ENCODE measurements around the gene EQTN.

EQTN gene

GRCh38 chr9:27278374-27278773, 18.6 kb downstream of the EQTN start:
- Histone ChIP-seq H4K8ac (ENCODE audit: low read depth, low read length) (no peak overlapping the region), H2BK15ac (replicated peaks; ENCODE audit: low read depth) (no peak overlapping the region), H3K18ac (ENCODE audit: low read length) (no peak overlapping the region), H4K5ac (ENCODE audit: low read length) (no peak overlapping the region), H3K4ac (ENCODE audit: low read depth, low read length) (no peak overlapping the region), H3K23ac (ENCODE audit: low read length) (no peak overlapping the region), H3K79me1 (ENCODE audit: low read length) (no peaks in the 10 kb centered on the region), H3K4me1 (ENCODE audit: control insufficient read depth, low read depth, low read length) (no peaks in the 10 kb centered on the region), H3K36me3 (ENCODE audit: control insufficient read depth, insufficient read depth, low read length) (no peaks in the 10 kb centered on the region), H2AK5ac (ENCODE audit: low read length) (no peak overlapping the region), H3K4me2 (ENCODE audit: low read length) (no peak overlapping the region), H2BK120ac (ENCODE audit: low read depth, low read length) (no peak overlapping the region), H3K27ac (ENCODE audit: low read depth, low read length) (no peak overlapping the region), H2BK5ac (ENCODE audit: low read length) (no peak overlapping the region), H3K9ac (ENCODE audit: low read length) (no peak overlapping the region), H3K27me3 (ENCODE audit: insufficient read depth, low read length, poor library complexity) (no peaks in the 10 kb centered on the region), H3K4me3 (ENCODE audit: low read length) (no peak overlapping the region), H3K79me2 (ENCODE audit: control insufficient read depth, insufficient read depth, low read length) (no peaks in the 10 kb centered on the region), H3K56ac (ENCODE audit: low read length) (no peak overlapping the region)
- no CpG with 5 or more reads among the region's 1 CpG for WGBS (ENCODE audit: extremely low coverage, insufficient coverage, low lambda C conversion rate)
- DNase-seq, result no peak

DNA sequence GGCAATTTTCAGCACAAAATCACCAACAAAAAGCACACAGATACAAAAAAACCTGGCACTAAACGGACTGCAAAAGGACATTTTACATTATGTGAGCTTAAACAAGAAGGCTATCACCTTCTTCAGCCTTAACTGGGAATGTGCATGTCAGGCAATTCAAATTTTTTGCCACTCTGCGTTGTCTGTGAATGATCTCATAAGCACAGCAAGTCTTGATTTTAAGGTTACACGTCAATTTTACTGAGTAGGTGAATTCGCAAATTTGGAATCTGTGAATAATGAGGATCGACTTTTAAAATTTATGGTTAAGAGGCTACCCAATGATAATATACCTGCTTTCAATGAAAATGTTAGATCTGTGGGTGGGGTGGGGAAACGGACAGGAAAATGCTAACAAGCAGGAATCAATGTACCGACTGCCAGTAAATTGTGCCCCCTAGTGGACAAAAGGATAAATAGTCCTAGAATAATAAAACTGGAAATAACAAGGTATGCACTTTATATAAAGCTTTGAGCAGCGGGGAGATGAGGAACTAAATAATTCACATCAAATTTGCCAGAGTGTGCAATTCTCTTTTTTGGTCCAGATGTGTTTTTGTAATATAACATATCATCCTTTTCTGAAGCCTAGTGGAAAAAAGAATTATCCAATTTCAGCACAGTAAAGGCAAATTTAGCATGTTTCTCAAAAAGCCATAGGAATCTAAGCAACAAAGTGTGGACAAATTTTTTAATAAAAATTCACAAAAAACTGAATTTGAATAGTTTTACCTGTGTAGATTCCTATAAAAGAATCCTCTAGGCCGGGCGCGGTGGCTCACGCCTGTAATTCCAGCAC, 20.5 kb downstream of the EQTN start:
- no CpG with 5 or more reads among the region's 12 CpGs for WGBS (ENCODE audit: extremely low coverage, insufficient coverage, low lambda C conversion rate)
- Histone ChIP-seq H3K27ac (ENCODE audit: low read depth, low read length) (no peak overlapping the region), H3K79me2 (ENCODE audit: control insufficient read depth, insufficient read depth, low read length) (no peaks in the 10 kb centered on the region), H2BK120ac (ENCODE audit: low read depth, low read length) (no peak overlapping the region), H3K4me3 (ENCODE audit: low read length) (no peak overlapping the region), H2BK5ac (ENCODE audit: low read length) (no peak overlapping the region), H3K9ac (ENCODE audit: low read length) (no peak overlapping the region), H3K23ac (ENCODE audit: low read length) (no peak overlapping the region), H4K5ac (ENCODE audit: low read length) (no peak overlapping the region), H3K79me1 (ENCODE audit: low read length) (no peaks in the 10 kb centered on the region), H3K18ac (ENCODE audit: low read length) (no peak overlapping the region), H3K56ac (ENCODE audit: low read length) (no peak overlapping the region), H2AK5ac (ENCODE audit: low read length) (no peak overlapping the region), H4K8ac (ENCODE audit: low read depth, low read length) (no peak overlapping the region), H3K36me3 (ENCODE audit: control insufficient read depth, insufficient read depth, low read length) (no peaks in the 10 kb centered on the region), H3K4me1 (ENCODE audit: control insufficient read depth, low read depth, low read length) (no peaks in the 10 kb centered on the region), H2BK15ac (replicated peaks; ENCODE audit: low read depth) (no peak overlapping the region), H3K4ac (ENCODE audit: low read depth, low read length) (no peak overlapping the region), H3K27me3 (ENCODE audit: insufficient read depth, low read length, poor library complexity) (no peaks in the 10 kb centered on the region), H3K4me2 (ENCODE audit: low read length) (no peak overlapping the region)
- DNase-seq, result peak; percentile 59

- no peaks in the 10 kb centered on the region for H3K36me3 ChIP-seq (ENCODE audit: control insufficient read depth, insufficient read depth, low read length)
- H3K79me2 ChIP-seq (ENCODE audit: control insufficient read depth, insufficient read depth, low read length), result no peaks in the 10 kb centered on the region
- no peak overlapping the region for H2BK5ac ChIP-seq (ENCODE audit: low read length)
- no peak overlapping the region for H3K56ac ChIP-seq (ENCODE audit: low read length)
- no peak overlapping the region for H2AK5ac ChIP-seq (ENCODE audit: low read length)
- H3K9ac ChIP-seq (ENCODE audit: low read length), result no peak overlapping the region
- no CpG with 5 or more reads among the region's 1 CpG for WGBS (ENCODE audit: extremely low coverage, insufficient coverage, low lambda C conversion rate)
- no peak overlapping the region for H3K4ac ChIP-seq (ENCODE audit: low read depth, low read length)
- no peak overlapping the region for H2BK120ac ChIP-seq (ENCODE audit: low read depth, low read length)
- no peaks in the 10 kb centered on the region for H3K27me3 ChIP-seq (ENCODE audit: insufficient read depth, low read length, poor library complexity)
- no peak overlapping the region for H3K4me3 ChIP-seq (ENCODE audit: low read length)
- H3K4me2 ChIP-seq (ENCODE audit: low read length), result no peak overlapping the region
- no peak overlapping the region for H3K18ac ChIP-seq (ENCODE audit: low read length)
- no peak overlapping the region for H3K23ac ChIP-seq (ENCODE audit: low read length)
- no peak overlapping the region for H4K8ac ChIP-seq (ENCODE audit: low read depth, low read length)
- H2BK15ac ChIP-seq (replicated peaks; ENCODE audit: low read depth), result no peak overlapping the region
- no peaks in the 10 kb centered on the region for H3K4me1 ChIP-seq (ENCODE audit: control insufficient read depth, low read depth, low read length)
- H4K5ac ChIP-seq (ENCODE audit: low read length), result no peak overlapping the region
- H3K79me1 ChIP-seq (ENCODE audit: low read length), result no peaks in the 10 kb centered on the region
- no peak for DNase-seq
- H3K27ac ChIP-seq (ENCODE audit: low read depth, low read length), result no peak overlapping the region
Measured at GRCh38 chr9:27273186-27273585, 23.8 kb downstream of the EQTN start.

DNA sequence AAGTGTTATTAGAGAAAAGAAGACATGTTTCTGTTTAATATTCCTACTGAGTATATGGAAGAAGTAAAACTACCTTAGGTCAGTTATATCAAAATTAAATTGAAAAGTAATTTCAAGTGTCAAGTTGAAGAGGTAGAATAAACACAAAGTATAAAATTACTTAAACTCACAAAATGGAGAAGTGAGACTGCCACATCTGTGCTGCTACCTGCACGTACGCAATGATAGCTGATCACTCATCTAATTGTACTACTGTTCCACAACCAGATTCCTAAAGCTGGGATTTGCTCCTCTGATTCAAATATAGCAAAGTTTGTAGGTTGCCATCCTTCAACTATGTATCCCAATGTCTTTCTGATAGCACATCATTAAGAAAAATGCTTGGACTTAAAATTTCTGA, 24.8 kb downstream of the EQTN start:
- Histone ChIP-seq H3K36me3 (ENCODE audit: control insufficient read depth, insufficient read depth, low read length) (no peaks in the 10 kb centered on the region), H3K4me3 (ENCODE audit: low read length) (no peak overlapping the region), H2BK15ac (replicated peaks; ENCODE audit: low read depth) (no peak overlapping the region), H3K4me2 (ENCODE audit: low read length) (no peak overlapping the region), H3K79me2 (ENCODE audit: control insufficient read depth, insufficient read depth, low read length) (no peaks in the 10 kb centered on the region), H4K8ac (ENCODE audit: low read depth, low read length) (no peak overlapping the region), H3K23ac (ENCODE audit: low read length) (no peak overlapping the region), H3K18ac (ENCODE audit: low read length) (no peak overlapping the region), H3K4ac (ENCODE audit: low read depth, low read length) (no peak overlapping the region), H3K9ac (ENCODE audit: low read length) (no peak overlapping the region), H3K4me1 (ENCODE audit: control insufficient read depth, low read depth, low read length) (no peaks in the 10 kb centered on the region), H3K79me1 (ENCODE audit: low read length) (no peaks in the 10 kb centered on the region), H2BK120ac (ENCODE audit: low read depth, low read length) (no peak overlapping the region), H3K56ac (ENCODE audit: low read length) (no peak overlapping the region), H2BK5ac (ENCODE audit: low read length) (no peak overlapping the region), H2AK5ac (ENCODE audit: low read length) (no peak overlapping the region), H3K27ac (ENCODE audit: low read depth, low read length) (no peak overlapping the region), H4K5ac (ENCODE audit: low read length) (no peak overlapping the region), H3K27me3 (ENCODE audit: insufficient read depth, low read length, poor library complexity) (no peaks in the 10 kb centered on the region)
- no peak for DNase-seq
- WGBS (ENCODE audit: extremely low coverage, insufficient coverage, low lambda C conversion rate), result no CpG with 5 or more reads among the region's 2 CpGs

GRCh38 chr9:27261517-27262211, 35.3 kb downstream of the EQTN start:
- Histone ChIP-seq H3K4me2 (ENCODE audit: low read length) (no peak overlapping the region), H3K4ac (ENCODE audit: low read depth, low read length) (no peak overlapping the region), H3K36me3 (ENCODE audit: control insufficient read depth, insufficient read depth, low read length) (no peaks in the 10 kb centered on the region), H3K79me2 (ENCODE audit: control insufficient read depth, insufficient read depth, low read length) (no peaks in the 10 kb centered on the region), H4K5ac (ENCODE audit: low read length) (no peak overlapping the region), H3K56ac (ENCODE audit: low read length) (no peak overlapping the region), H2BK5ac (ENCODE audit: low read length) (no peak overlapping the region), H3K79me1 (ENCODE audit: low read length) (no peaks in the 10 kb centered on the region), H3K27ac (ENCODE audit: low read depth, low read length) (no peak overlapping the region), H2BK15ac (replicated peaks; ENCODE audit: low read depth) (no peak overlapping the region), H4K8ac (ENCODE audit: low read depth, low read length) (no peak overlapping the region), H2BK120ac (ENCODE audit: low read depth, low read length) (no peak overlapping the region), H3K27me3 (ENCODE audit: insufficient read depth, low read length, poor library complexity) (no peaks in the 10 kb centered on the region), H3K18ac (ENCODE audit: low read length) (no peak overlapping the region), H3K23ac (ENCODE audit: low read length) (no peak overlapping the region), H3K4me1 (ENCODE audit: control insufficient read depth, low read depth, low read length) (no peaks in the 10 kb centered on the region), H2AK5ac (ENCODE audit: low read length) (no peak overlapping the region), H3K4me3 (ENCODE audit: low read length) (no peak overlapping the region), H3K9ac (ENCODE audit: low read length) (no peak overlapping the region)
- no CpG with 5 or more reads among the region's 4 CpGs for WGBS (ENCODE audit: extremely low coverage, insufficient coverage, low lambda C conversion rate)
- peak; percentile 44 for DNase-seq

Data from mesendoderm (in vitro differentiated cells).